Fibroblast of lung (primary cell): Measurements from ENCODE around the gene LRFN2. TPM values are rescaled to one million over a fixed set of nuclear protein-coding genes. Genes with fewer than 3 reads are reported as not detected.

Experiments
- DNase-seq, 2 donors: peaks; one replicate each; pipeline versions ENCODE4 v3.0.0 to v3.0.0-alpha.2; 2010; ENCODE audit warnings: low read depth in 2 of 2
- H2AFZ ChIP-seq: 2 replicates; pipeline ENCODE4 v1.5.1; 2012; ENCODE audit warnings: low read length, control low read depth, inconsistent platforms
- H3K27ac ChIP-seq: 2 replicates; pipeline ENCODE4 v1.5.1; 2011; ENCODE audit warnings: low read length, control low read depth; ENCODE audit not compliant: insufficient read depth
- H3K27me3 ChIP-seq: 2 replicates; pipeline ENCODE4 v1.5.1; 2011; ENCODE audit warnings: mild to moderate bottlenecking, low read length; ENCODE audit not compliant: control insufficient read depth, insufficient read depth
- H3K36me3 ChIP-seq: 2 replicates; pipeline ENCODE4 v1.5.1; 2011; ENCODE audit warnings: low read length; ENCODE audit not compliant: control insufficient read depth, insufficient read depth
- H3K4me1 ChIP-seq: 2 replicates; pipeline ENCODE4 v1.5.1; 2011; ENCODE audit warnings: low read length; ENCODE audit not compliant: control insufficient read depth, insufficient read depth; ENCODE audit errors: extremely low read depth
- H3K4me2 ChIP-seq: 2 replicates; pipeline ENCODE4 v1.5.1; 2011; ENCODE audit warnings: low read length, control low read depth; ENCODE audit not compliant: insufficient read depth; ENCODE audit errors: extremely low read depth
- H3K4me3 ChIP-seq, 4 experiments: fragments of 200-600 bp in 1 of 4; sonication (generic) in 1 of 4; replicated peaks in 1 of 4; 2 replicates each; pipeline ENCODE4 v1.5.1; 2011 to 2016; ENCODE audit warnings: low read length in 4 of 4, low read depth in 3 of 4, mild to moderate bottlenecking in 3 of 4, control low read depth in 2 of 4, inconsistent platforms in 1 of 4, mixed read lengths in 1 of 4; ENCODE audit not compliant: insufficient read depth in 1 of 4; ENCODE audit errors: control extremely low read depth in 1 of 4
- H3K79me2 ChIP-seq: 2 replicates; pipeline ENCODE4 v1.5.1; 2012; ENCODE audit warnings: mild to moderate bottlenecking, low read length, inconsistent platforms; ENCODE audit not compliant: control insufficient read depth, insufficient read depth
- H3K9ac ChIP-seq: 2 replicates; pipeline ENCODE4 v1.5.1; 2011; ENCODE audit warnings: mild to moderate bottlenecking, low read length, control low read depth; ENCODE audit not compliant: insufficient read depth
- H3K9me3 ChIP-seq: 2 replicates; pipeline ENCODE4 v1.5.1; 2012; ENCODE audit warnings: low read depth, low read length; ENCODE audit not compliant: control insufficient read depth, insufficient read depth
- H4K20me1 ChIP-seq: 2 replicates; pipeline ENCODE4 v1.5.1; 2011; ENCODE audit warnings: low read length; ENCODE audit not compliant: control insufficient read depth, insufficient read depth; ENCODE audit errors: extremely low read depth
- EZH2 ChIP-seq: IDR thresholded peaks from 2 replicates; pipeline ENCODE4 v1.5.1; 2012; ENCODE audit warnings: low read length, control low read depth, mild to moderate bottlenecking; ENCODE audit errors: missing control alignments
- polyA plus RNA-seq, 2 donors: library from polyadenylated mRNA; depleted of rRNA in 1 of 2; stranded (reverse) in 1 of 2; unstranded in 1 of 2; fragments of >200 nt; gene quantifications; 2 replicates each; pipeline ENCODE4 v1.2.1, GENCODE V29; 2011 to 2012; ENCODE audit warnings: missing spikeins in 1 of 2
- total RNA-seq: library from RNA; depleted of rRNA; stranded (reverse); fragments of >200 nt; gene quantifications from 2 replicates; pipeline ENCODE4 v1.2.1, GENCODE V29; 2014
- TF ChIP-seq, protein P1 (sequence below), 2 donors: IDR thresholded peaks in 1 of 2; conservative IDR thresholded peaks in 1 of 2; 1 replicate in 1 of 2; 2 replicates in 1 of 2; pipeline ENCODE4 v1.5.1; 2011 to 2012; ENCODE audit warnings: low read length in 2 of 2, control low read depth in 1 of 2, inconsistent platforms in 1 of 2, low read depth in 1 of 2, mild to moderate bottlenecking in 1 of 2

Gene LRFN2
- total and polyA plus RNA-seq, 2 donors (not counting 1 experiment from before 2014, with no cell fraction given): not detected

DNA sequence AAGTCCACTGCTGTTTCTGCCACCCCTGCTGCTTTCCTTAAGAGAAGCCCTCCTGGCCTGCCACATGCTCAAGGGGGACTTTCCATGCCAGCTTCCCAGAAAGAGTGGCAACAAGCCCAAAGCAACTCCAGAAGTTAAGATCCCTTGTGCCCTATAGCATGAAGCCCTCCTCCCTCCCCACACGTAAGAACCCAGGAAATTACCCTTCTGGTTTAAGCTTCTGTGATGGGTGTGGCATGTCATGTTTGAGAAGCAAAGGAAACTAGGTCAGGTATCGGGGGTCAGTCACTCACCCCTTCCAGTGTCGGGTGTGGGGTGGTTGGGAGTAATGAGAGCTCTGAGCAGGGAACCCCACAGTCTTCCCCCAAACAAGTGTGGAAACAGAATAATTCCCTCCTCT is 196.1 kb downstream of the LRFN2 start:
- Histone ChIP-seq H3K9ac (no peak overlapping the region), H3K4me2 (no peak overlapping the region), H3K27me3 (no peaks in the 10 kb centered on the region), H4K20me1 (no peaks in the 10 kb centered on the region), H3K27ac (no peak overlapping the region), H3K36me3 (no peaks in the 10 kb centered on the region), H3K4me3 (no peak overlapping the region), H3K9me3 (no peaks in the 10 kb centered on the region), H3K4me1 (no peaks in the 10 kb centered on the region), H3K79me2 (no peaks in the 10 kb centered on the region), H2AFZ (no peak overlapping the region)
- TF ChIP-seq, protein P1, sequence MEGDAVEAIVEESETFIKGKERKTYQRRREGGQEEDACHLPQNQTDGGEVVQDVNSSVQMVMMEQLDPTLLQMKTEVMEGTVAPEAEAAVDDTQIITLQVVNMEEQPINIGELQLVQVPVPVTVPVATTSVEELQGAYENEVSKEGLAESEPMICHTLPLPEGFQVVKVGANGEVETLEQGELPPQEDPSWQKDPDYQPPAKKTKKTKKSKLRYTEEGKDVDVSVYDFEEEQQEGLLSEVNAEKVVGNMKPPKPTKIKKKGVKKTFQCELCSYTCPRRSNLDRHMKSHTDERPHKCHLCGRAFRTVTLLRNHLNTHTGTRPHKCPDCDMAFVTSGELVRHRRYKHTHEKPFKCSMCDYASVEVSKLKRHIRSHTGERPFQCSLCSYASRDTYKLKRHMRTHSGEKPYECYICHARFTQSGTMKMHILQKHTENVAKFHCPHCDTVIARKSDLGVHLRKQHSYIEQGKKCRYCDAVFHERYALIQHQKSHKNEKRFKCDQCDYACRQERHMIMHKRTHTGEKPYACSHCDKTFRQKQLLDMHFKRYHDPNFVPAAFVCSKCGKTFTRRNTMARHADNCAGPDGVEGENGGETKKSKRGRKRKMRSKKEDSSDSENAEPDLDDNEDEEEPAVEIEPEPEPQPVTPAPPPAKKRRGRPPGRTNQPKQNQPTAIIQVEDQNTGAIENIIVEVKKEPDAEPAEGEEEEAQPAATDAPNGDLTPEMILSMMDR (conservative IDR thresholded peaks at IDR 0.05 in 1 of 2, IDR thresholded peaks at IDR 0.05 in 1 of 2; ENCODE audit: low read depth in 1 of 2, low read length in 2 of 2): no peak
- no peak for TF ChIP-seq EZH2
- no peak for DNase-seq

DNA sequence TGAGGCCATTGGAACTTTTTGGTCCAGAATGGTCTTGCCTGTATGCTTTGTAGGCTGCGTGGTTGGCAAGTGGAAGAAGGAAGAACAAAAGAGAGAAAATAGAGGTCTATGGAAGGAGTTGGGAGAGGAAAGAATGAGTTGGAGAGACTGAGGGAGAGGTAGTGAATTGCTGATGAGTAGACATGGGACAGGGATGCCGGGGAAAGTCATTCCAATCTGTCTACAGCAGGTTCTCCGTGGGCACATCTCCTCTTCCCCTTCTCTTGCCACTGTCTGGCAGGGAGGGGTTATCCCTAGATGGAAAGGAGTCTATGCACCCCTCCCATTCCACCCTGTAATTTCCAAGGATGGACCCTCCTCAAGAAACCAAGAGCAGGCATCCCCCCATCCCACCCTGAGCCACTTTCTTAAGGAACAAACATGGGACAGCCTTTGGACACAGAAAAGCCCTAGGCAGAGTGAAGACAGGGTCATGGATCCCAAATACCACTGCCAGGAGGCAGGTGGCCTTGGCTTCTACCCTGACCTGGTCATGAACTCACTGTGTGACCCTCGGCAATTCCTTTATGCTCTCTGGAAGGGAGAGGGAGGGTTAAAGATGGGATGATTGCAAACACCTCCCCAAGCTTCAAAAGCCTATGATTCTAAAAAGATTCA is 196.9 kb downstream of the LRFN2 start:
- Histone ChIP-seq H3K27me3 (no peaks in the 10 kb centered on the region), H3K4me2 (no peak overlapping the region), H4K20me1 (no peaks in the 10 kb centered on the region), H2AFZ (no peak overlapping the region), H3K27ac (no peak overlapping the region), H3K36me3 (no peaks in the 10 kb centered on the region), H3K4me3 (no peak overlapping the region), H3K9me3 (no peaks in the 10 kb centered on the region), H3K4me1 (no peaks in the 10 kb centered on the region), H3K9ac (no peak overlapping the region), H3K79me2 (no peaks in the 10 kb centered on the region)
- TF ChIP-seq, protein P1 (conservative IDR thresholded peaks at IDR 0.05 in 1 of 2, IDR thresholded peaks at IDR 0.05 in 1 of 2; ENCODE audit: low read depth in 1 of 2, low read length in 2 of 2): no peak
- TF ChIP-seq EZH2: no peak
- DNase-seq: no peak

DNA sequence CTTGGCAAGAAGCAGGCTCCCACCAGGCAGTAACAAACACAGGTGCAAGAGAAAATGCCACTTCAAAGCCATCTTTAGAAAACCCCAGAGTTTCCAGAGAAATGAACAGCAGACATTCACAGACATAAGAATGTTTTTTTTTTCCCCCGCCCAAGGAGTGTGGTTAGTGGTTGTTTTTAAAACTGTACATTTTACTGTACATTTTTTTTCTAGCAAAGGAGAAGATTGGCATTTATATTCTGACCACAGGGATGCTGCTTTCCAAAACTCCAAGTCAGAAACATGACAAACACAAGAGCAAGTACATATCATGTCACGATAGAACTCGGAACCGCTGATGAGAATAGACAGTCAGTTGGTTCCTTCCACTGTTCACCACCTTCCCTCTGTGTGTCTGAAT is 197.9 kb downstream of the LRFN2 start:
- no peaks in the 10 kb centered on the region for H3K79me2 ChIP-seq
- H3K4me2 ChIP-seq: no peak overlapping the region
- TF ChIP-seq, protein P1 (conservative IDR thresholded peaks at IDR 0.05 in 1 of 2, IDR thresholded peaks at IDR 0.05 in 1 of 2; ENCODE audit: low read depth in 1 of 2, low read length in 2 of 2): no peak
- no peak for TF ChIP-seq EZH2
- H2AFZ ChIP-seq: no peak overlapping the region
- H3K27ac ChIP-seq: no peak overlapping the region
- no peaks in the 10 kb centered on the region for H3K4me1 ChIP-seq
- no peaks in the 10 kb centered on the region for H3K36me3 ChIP-seq
- DNase-seq: no peak
- H3K9ac ChIP-seq: no peak overlapping the region
- H3K27me3 ChIP-seq: no peaks in the 10 kb centered on the region
- no peaks in the 10 kb centered on the region for H3K9me3 ChIP-seq
- no peaks in the 10 kb centered on the region for H4K20me1 ChIP-seq
- H3K4me3 ChIP-seq: no peak overlapping the region
